Activated B cell treated with CpG ODN at 0.5 μM for 24 hours (primary cell): ENCODE measurements around the gene MVB12B. TPM values are rescaled to one million over a fixed set of nuclear protein-coding genes. Genes with fewer than 3 reads are reported as not detected.

Experiments
- ATAC-seq: fragments of 200-7000 bp; cut with Tn5 transposase; one replicate; pipeline ENCODE4 v1.10.0; 2021; ENCODE audit warnings: low read depth, mild to moderate bottlenecking, moderate library complexity
- CTCF ChIA-PET: fragments of 350-600 bp; sonication (Branson Sonifier 250); formaldehyde crosslinking; loops from one replicate; lab custom pipeline; 2021; ENCODE audit warnings: antibody characterized with exemption; lab: Charles Lee
- POLR2A ChIA-PET: fragments of 350-600 bp; sonication (Branson Sonifier 250); formaldehyde crosslinking; loops from one replicate; lab custom pipeline; 2021; ENCODE audit warnings: antibody characterized with exemption; lab: Charles Lee
- DNase-seq: peaks from one replicate; pipeline ENCODE4 v3.0.0; 2022
- H3K27ac Mint-ChIP-seq: one replicate; pipeline ENCODE4 v1.8.0; 2020; ENCODE audit warnings: mixed read lengths
- H3K27me3 Mint-ChIP-seq: one replicate; pipeline ENCODE4 v1.8.0; 2021; ENCODE audit warnings: mixed read lengths
- H3K36me3 Mint-ChIP-seq: one replicate; pipeline ENCODE4 v1.8.0; 2021; ENCODE audit warnings: low read depth, mixed read lengths
- H3K4me1 Mint-ChIP-seq: one replicate; pipeline ENCODE4 v1.8.0; 2021; ENCODE audit warnings: mixed read lengths
- H3K4me3 Mint-ChIP-seq: one replicate; pipeline ENCODE4 v1.8.0; 2020; ENCODE audit warnings: mild to moderate bottlenecking, mixed read lengths
- H3K9me3 Mint-ChIP-seq: one replicate; pipeline ENCODE4 v1.8.0; 2020; ENCODE audit warnings: mixed read lengths
- intact Hi-C: fragments of 100-400 bp; cut with micrococcal nuclease; formaldehyde crosslinking; loops from one replicate; pipeline ENCODE4 v1.15.1; 2024
- total RNA-seq: library from RNA; stranded (reverse); gene quantifications from 2 replicates; pipeline ENCODE4 v1.2.3, GENCODE V29; 2022
- TF ChIP-seq, protein P1 (sequence below): fragments of 200-600 bp; IDR thresholded peaks from one replicate; pipeline ENCODE4 v1.8.0; 2022; ENCODE audit warnings: antibody characterized with exemption, mild to moderate bottlenecking

The MVB12B gene
- total RNA-seq, 1 donor from 2014 or later, result 2.5 TPM

DNA sequence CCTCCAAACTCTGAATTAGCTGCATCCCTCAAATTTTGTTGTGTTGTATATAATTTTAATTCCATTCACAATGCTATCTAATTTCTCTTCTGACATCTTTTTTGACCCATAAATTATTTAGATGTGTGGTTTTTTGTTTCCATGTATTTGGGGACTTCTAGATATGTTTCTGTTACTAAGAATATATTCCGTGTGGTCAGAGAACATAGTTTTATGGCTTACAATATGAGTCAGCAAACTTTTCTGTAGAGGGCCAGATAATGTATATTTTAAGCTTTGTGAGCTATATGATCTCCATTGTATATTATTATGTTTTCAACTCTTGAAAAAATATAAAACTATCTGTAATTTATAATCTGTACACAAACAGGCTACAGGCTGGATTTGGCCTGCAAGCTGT is 33.4 kb downstream of the MVB12B start:
- DNase-seq (no peak), ATAC-seq (no peak)
- Mint-ChIP-seq H3K4me3 (no peak overlapping the region), H3K27me3 (no peaks in the 10 kb centered on the region), H3K36me3 (peaks cover 9% of the 10 kb centered on the region), H3K9me3 (peaks cover 19% of the 10 kb centered on the region), H3K4me1 (no peaks in the 10 kb centered on the region), H3K27ac (no peak overlapping the region)
- CTCF ChIA-PET, result no interaction called here
- POLR2A ChIA-PET, result no interaction called here
- TF ChIP-seq, protein P1, sequence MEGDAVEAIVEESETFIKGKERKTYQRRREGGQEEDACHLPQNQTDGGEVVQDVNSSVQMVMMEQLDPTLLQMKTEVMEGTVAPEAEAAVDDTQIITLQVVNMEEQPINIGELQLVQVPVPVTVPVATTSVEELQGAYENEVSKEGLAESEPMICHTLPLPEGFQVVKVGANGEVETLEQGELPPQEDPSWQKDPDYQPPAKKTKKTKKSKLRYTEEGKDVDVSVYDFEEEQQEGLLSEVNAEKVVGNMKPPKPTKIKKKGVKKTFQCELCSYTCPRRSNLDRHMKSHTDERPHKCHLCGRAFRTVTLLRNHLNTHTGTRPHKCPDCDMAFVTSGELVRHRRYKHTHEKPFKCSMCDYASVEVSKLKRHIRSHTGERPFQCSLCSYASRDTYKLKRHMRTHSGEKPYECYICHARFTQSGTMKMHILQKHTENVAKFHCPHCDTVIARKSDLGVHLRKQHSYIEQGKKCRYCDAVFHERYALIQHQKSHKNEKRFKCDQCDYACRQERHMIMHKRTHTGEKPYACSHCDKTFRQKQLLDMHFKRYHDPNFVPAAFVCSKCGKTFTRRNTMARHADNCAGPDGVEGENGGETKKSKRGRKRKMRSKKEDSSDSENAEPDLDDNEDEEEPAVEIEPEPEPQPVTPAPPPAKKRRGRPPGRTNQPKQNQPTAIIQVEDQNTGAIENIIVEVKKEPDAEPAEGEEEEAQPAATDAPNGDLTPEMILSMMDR, result no peak
- intact Hi-C loops, result no loop called here

GRCh38 chr9:126361810-126362238 is 35.2 kb downstream of the MVB12B start:
- DNase-seq (no peak), ATAC-seq (no peak)
- ChIA-PET POLR2A (interaction anchor here (0.7 kb wide), 1 partner anchor 57 kb away, joined by 3 read pairs; no protein-coding TSS in a partner anchor), CTCF (no interaction called here)
- no peaks in the 10 kb centered on the region for H3K4me1 Mint-ChIP-seq
- intact Hi-C loops, result no loop called here
- TF ChIP-seq, protein P1, result no peak
- peaks cover 19% of the 10 kb centered on the region for H3K9me3 Mint-ChIP-seq
- H3K4me3 Mint-ChIP-seq, result no peak overlapping the region
- peaks cover 9% of the 10 kb centered on the region for H3K36me3 Mint-ChIP-seq
- H3K27me3 Mint-ChIP-seq, result no peaks in the 10 kb centered on the region
- H3K27ac Mint-ChIP-seq, result no peak overlapping the region

GRCh38 chr9:126363250-126363649 is 36.6 kb downstream of the MVB12B start:
- TF ChIP-seq, protein P1, result no peak
- Mint-ChIP-seq H3K4me1 (no peaks in the 10 kb centered on the region), H3K27me3 (peaks cover under 1% of the 10 kb centered on the region), H3K4me3 (no peak overlapping the region), H3K27ac (no peak overlapping the region), H3K36me3 (peaks cover 9% of the 10 kb centered on the region), H3K9me3 (peaks cover 19% of the 10 kb centered on the region)
- CTCF ChIA-PET, result no interaction called here
- POLR2A ChIA-PET, result no interaction called here
- intact Hi-C loops, result no loop called here
- no peak for DNase-seq
- no peak for ATAC-seq

GRCh38 chr9:126363847-126364671 is 37.4 kb downstream of the MVB12B start:
- H3K36me3 Mint-ChIP-seq, result peaks cover 9% of the 10 kb centered on the region
- no peaks in the 10 kb centered on the region for H3K4me1 Mint-ChIP-seq
- DNase-seq (no peak), ATAC-seq (no peak)
- CTCF ChIA-PET, result interaction anchor here (1.1 kb wide), 1 partner anchor 127 kb away, joined by 3 read pairs; no protein-coding TSS in a partner anchor
- no peak overlapping the region for H3K27ac Mint-ChIP-seq
- H3K27me3 Mint-ChIP-seq, result peaks cover 2% of the 10 kb centered on the region
- H3K4me3 Mint-ChIP-seq, result no peak overlapping the region
- POLR2A ChIA-PET, result no interaction called here
- peaks cover 19% of the 10 kb centered on the region for H3K9me3 Mint-ChIP-seq
- intact Hi-C loops, result no loop called here
- TF ChIP-seq, protein P1, result no peak

DNA sequence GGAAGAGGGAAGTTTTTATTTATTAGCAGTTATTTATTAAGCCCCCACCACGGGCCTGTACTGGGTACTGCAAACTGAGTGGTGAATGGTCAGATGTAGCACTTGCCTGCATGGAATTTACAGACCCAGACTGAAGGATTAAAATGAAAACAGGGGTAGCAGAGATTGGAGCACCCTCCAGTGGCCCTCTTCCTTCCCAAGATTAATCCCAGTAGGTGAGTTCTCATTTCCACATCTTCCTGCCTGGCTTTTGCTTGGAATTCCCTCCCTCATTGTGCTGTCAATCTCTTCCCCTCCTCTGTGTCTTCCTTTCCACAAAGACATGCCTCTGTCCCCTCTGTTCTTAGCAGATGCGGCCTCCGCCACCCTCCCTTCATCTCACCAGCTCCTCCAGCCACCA is 39.2 kb downstream of the MVB12B start:
- ChIA-PET CTCF (interaction anchor here (0.7 kb wide), 1 partner anchor 135 kb away, joined by 3 read pairs; no protein-coding TSS in a partner anchor), POLR2A (no interaction called here)
- peaks cover 2% of the 10 kb centered on the region for H3K27me3 Mint-ChIP-seq
- H3K27ac Mint-ChIP-seq, result no peak overlapping the region
- H3K36me3 Mint-ChIP-seq, result peaks cover 9% of the 10 kb centered on the region
- intact Hi-C loops, result no loop called here
- H3K4me1 Mint-ChIP-seq, result no peaks in the 10 kb centered on the region
- H3K9me3 Mint-ChIP-seq, result peaks cover 15% of the 10 kb centered on the region
- no peak for DNase-seq
- TF ChIP-seq, protein P1, result no peak
- H3K4me3 Mint-ChIP-seq, result no peak overlapping the region
- ATAC-seq, result no peak
